Frontal cortex (tissue), 1 donor: ENCODE data around the gene CNKSR3. TPM values are rescaled to one million over a fixed set of nuclear protein-coding genes. Genes with fewer than 3 reads are reported as not detected.

ENCODE experiments used
- small RNA-seq: library from RNA; depleted of rRNA; stranded (forward); fragments of <200 nt; gene quantifications from one replicate; pipeline ENCODE3, GENCODE V24; 2014
- total RNA-seq: library from RNA; depleted of rRNA; stranded (reverse); fragments of >200 nt; gene quantifications from one replicate; pipeline ENCODE4 v1.2.3, GENCODE V29; 2014

The CNKSR3 gene
- total RNA-seq, 1 donor from 2014 or later, result 4.1 TPM

Small RNAs within 50 kb of the gene (small RNA-seq; reads per million reads assigned to genes)
- gene AL357075.2, result not detected

Other genes starting within 250 kb of the CNKSR3 start
- 10.6 TPM for gene IPCEF1, start 153.9 kb downstream of the CNKSR3 start, total RNA-seq
- gene SCAF8, start 222.7 kb upstream of the CNKSR3 start, total RNA-seq, result 89.7 TPM